Measurements from ENCODE around the gene REXO1.
A peak's percentile ranks its signal among the peaks of the same experiment; 100 is the strongest.

REXO1 gene

DNA sequence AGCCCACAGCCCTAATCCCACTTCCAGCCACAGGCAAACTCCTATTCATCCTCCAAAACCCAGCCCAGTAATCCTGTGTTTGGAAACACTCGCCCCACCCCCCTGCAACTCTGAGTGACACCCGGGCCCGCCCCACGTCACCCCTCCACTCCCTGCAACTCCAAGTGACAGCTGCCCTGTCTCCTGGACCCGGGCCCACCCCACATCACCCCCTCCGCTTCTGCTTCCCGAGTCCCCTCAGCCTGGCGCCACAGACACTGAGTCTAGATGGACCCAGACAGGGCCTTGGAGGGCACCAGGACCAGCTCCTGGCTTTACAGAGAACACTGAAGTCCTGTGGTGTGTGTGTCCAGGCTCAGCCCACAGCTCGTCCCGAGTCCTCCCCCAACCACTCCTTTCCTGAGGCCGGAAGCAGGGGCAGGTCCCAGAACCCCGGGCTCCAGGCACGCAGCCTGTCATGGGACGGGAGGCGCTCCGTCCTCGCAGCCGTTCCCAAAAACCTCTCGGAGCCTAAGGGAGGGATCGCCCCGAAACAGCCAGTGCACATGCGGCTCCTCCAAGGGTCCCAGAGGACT is 7.7 kb downstream of the REXO1 start:
- in situ Hi-C loops (cut with HindIII; ENCODE audit: low pct_ligation_motif_present, low pct_unique_long_range_greater_than_20kb, low sequenced_read_pairs), result no loop called here
- no peak for DNase-seq

DNA sequence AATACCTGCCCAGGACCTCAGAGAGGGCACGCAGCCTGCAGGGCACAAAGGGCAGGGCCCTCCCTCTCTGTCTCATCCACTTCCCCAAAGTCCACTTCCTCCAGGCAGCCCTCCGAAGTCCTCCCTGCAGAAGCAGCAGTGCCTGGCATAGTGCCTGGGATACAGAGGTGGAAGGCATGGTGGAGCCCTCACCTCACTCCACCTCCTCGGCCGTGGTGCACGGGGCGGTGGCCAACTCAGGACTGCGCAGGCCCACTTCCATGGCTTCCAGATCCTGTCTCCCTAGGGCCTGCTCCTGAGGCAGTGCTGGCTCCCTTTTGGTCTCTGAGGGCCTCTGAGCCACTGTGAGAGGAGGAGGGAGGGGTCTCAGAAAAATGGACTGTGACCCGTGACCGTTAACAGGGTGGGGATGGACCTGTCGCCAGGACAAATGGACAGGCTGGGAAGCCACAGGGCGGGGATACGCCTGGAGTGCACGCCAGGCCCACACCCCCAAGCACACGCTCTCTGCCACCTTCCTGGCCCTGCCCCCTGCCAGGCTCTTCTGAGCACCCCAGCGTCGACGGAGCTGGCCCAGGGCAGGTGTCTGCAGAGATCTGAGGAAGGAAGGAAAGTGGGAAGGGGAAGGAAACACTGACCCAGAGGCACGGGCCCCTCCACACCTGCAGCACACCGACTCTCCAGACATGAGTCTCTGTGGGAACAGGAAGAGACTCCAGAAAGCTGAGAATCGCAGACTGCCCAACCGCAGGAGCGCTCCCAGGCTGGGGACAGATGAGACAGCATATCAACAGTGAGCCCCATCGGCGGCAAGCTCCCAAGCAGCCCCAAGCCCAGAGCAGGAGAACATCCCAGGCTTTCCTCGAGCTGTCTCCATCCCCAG is 8.4 kb downstream of the REXO1 start:
- in situ Hi-C loops (cut with HindIII; ENCODE audit: low pct_ligation_motif_present, low pct_unique_long_range_greater_than_20kb, low sequenced_read_pairs), result no loop called here
- no peak for DNase-seq

DNA sequence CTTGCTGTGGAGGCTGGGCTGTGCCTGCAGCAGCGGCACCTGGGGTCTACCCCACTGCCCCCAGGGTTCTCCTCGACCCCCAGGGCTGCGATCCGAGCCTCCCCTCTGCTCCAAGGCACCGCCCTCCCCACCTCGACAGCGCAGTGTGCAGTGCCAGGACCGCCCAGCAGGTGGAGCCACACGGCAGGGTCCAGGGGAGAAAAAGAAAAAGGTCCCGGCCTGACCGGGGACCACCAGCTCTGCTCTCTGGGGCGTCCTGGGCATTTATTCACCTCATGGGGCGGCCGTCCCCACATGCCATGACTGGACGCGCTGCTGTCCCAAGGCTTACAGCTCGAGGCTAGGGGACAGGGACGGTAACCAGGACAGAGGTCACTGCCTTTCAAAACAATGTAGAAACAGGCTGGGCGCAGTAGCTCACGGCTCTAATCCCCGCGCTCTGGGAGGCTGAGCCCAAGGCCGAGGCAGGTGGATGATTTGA is 10.6 kb downstream of the REXO1 start:
- peak; percentile 39 for DNase-seq
- in situ Hi-C loops (cut with HindIII; ENCODE audit: low pct_ligation_motif_present, low pct_unique_long_range_greater_than_20kb, low sequenced_read_pairs), result no loop called here

DNA sequence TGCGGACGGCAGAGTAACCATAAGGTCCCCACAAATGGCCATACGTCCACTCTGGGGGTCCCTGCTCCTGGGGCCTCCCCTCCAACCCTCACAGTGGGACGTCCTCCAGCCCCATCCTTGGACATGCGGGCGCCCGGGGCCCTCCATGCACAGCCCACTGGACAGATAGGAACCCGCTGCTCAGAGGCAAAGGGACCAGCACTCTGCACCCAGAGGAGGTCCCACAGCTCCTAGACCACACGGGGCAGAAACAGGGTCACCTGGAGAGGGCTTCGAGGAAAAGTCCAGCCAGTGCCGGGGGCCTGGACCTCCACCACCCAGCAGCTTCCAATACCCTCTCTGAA is 11.1 kb downstream of the REXO1 start:
- DNase-seq, result no peak
- in situ Hi-C loops (cut with HindIII; ENCODE audit: low pct_ligation_motif_present, low pct_unique_long_range_greater_than_20kb, low sequenced_read_pairs), result no loop called here

DNA sequence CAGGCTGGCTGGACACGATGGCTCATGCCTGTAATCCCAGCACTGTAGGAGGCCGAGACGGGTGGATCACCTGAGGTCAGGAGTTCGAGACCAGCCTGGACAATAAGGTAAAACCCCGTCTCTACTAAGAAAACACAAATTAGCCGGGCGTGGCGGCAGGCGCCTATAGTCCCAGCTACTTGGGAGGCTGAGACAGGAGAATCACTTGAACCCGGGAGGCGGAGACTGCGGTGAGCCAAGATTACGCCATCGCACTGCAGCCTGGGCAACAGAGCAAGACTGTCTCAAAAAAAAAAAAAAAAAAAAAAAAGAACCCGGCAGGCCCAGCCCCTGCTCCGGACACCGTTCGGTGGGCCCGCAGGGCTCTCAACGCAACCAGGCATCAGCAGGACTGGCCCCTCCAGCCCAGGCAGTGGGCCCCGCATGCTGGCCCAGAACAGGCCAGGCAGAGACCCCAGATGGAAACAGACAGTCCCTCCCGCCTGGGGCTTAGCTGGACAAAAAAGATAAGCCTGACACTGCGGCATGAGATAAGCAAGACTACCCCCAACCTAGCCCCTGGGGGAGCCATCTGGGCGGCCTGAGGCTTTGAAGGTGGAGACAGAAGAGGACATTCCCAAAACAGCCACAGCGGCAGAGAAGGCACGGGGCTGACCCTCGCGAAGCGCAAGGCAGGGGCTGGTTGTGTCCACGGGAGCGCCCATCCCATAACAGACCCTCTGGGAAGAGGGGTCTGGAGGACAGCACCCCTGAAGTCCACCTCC is 11.6 kb downstream of the REXO1 start:
- in situ Hi-C loops (cut with HindIII; ENCODE audit: low pct_ligation_motif_present, low pct_unique_long_range_greater_than_20kb, low sequenced_read_pairs), result no loop called here
- DNase-seq, result no peak

DNA sequence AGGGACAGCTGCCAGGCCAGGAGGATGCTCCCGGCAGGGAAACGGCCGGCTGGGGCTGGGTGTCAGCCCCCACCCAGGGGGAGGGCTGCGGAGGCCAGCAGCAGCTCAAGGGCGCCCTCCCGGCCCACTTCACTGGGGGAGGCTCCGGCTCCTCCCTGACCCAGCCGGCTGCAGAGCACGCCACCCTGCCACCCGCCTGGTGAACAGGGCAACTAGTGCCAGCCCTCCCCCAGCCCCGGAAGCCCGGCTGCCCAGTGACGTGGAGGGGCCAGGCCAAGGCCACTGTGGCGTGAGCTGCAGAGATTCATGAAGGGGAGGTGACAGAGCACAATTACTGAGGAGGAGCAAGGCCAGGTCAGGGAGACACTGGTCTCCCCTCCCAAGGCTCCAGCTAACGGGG is 14.7 kb downstream of the REXO1 start:
- in situ Hi-C loops (cut with HindIII; ENCODE audit: low pct_ligation_motif_present, low pct_unique_long_range_greater_than_20kb, low sequenced_read_pairs), result no loop called here
- no peak for DNase-seq

DNA sequence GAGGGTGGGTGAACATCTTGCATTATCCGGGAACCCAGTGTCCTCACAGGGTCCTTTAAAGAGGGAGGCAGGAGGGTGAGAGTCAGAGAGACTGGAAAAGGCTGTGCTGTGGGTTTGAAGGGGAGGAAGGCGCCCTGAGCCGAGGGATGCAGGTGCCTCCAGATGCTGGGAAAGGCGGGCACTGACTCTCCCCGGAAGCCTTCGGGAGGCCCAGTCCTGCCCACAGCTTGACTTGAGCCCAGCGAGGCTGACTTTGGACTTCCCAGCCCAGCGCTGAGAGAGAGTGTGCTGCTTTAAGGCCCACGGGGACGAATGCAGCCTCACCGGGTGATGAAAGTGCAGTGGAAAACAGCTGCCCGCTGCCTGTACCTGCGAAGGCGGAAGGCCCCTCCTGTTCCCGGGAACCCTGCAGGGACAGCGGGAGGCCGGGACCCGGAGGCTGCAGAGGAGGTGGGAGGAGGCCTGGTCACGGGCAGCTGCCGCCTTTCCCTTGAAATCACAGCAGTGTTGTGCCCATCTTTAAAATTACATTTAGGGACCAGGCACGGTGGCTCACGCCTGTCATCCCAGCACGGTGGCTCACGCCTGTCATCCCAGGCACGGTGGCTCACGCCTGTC is 16.1 kb downstream of the REXO1 start:
- DNase-seq, result no peak
- in situ Hi-C loops (cut with HindIII; ENCODE audit: low pct_ligation_motif_present, low pct_unique_long_range_greater_than_20kb, low sequenced_read_pairs), result no loop called here

DNA sequence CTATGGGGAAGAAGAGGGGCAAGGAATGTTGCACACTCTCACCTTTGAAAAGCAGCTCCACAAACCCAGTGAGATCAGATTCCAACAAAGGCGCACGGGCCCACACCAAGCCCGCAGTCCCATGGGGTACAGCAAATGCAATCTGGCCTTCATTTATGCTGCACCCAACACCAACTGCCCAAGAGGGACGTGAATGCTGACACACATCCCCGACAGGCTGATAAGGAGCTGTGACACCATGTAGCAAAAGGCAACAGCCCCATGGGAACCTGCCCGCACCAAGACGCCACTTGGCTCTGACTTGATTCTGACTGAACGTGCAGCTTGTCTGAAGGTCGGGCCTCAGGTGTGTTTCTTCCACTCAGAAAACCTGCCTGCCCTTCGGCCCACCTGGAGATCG is 17.3 kb downstream of the REXO1 start:
- DNase-seq, result no peak
- in situ Hi-C loops (cut with HindIII; ENCODE audit: low pct_ligation_motif_present, low pct_unique_long_range_greater_than_20kb, low sequenced_read_pairs), result no loop called here

DNA sequence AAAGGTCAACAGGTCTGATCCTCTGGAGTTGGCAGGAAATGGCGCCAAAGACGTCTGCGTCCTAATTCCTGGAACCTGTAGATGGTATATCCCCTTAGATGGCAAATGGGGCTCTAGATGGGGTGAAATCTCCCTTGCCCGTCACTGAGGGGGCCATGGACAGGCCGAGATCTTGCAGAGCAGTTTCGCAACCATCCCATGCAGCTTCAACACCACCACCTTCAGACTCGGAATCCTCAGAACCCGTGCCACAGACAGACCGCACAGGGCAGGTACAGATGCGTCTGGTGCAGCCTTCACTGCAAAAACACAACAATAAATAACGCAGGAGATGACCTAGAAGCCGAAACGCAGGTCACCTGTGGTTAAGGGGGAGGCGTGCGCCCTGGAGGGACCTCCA is 17.7 kb downstream of the REXO1 start:
- DNase-seq, result no peak
- in situ Hi-C loops (cut with HindIII; ENCODE audit: low pct_ligation_motif_present, low pct_unique_long_range_greater_than_20kb, low sequenced_read_pairs), result no loop called here

DNA sequence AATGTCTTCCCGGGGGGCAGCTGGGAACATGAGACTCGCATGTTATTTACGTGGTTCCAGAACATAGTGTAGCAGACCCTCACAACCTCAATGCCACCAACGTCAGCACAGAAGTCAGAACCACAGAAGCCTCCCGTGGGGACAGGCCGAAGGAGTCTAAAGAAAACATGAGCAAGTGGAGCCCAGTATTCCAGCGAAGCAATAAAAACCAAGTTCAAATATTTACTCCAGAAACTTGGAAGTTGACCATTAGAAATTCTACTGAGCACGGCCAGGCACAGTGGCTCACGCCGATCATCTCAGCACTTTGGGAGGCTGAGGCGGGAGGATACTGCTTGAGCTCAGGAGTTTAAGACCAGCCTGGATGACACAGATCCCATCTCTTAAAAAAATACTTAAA is 18.3 kb downstream of the REXO1 start:
- DNase-seq, result no peak
- in situ Hi-C loops (cut with HindIII; ENCODE audit: low pct_ligation_motif_present, low pct_unique_long_range_greater_than_20kb, low sequenced_read_pairs), result no loop called here

DNA sequence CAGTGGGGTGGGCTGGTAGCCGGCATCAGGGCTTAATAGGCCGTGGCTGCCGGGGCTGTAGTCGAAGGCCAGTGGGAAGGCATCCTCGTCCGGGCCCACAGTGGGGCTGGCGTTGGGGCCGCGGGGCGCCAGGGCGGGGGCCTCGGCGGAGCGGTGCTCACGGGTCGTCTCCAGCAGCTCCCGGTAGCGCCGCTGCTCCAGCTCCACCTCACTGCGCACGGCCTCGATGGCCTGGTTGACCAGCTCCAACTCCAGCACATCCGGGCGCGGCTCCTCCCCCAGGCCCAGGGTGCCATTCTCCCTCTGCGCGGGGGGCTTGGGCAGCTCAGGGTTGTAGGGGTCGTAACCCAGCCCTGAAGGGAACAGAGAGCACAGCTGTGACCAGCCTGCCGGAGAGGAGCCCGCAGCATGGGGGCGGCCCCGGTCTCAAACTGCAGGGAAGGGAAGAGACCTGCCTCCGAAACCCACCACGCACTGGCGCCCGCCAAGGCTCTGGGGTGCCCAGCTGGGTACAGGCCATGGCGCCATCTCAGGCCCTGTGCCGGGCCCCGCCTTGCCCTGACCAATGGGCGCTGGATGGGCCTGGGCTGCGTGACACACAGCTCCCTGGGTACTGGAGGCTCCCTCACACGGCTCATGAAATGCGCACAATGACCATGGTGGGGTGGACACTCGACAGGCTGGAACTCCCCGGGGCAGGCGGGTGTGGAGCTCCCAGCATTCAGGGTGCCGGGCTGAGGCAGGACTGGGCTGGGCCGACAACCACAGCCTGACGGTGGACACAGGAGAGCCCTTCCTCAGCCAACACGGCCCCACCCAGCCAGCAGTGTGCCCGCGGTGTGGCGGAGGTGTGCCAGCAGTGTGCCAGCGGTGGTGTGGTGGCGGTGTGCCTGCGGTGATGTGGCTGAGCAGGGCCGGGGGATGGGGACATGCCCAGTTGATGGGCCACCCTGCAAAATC is 19.7 kb downstream of the REXO1 start:
- DNase-seq, result no peak
- in situ Hi-C loops (cut with HindIII; ENCODE audit: low pct_ligation_motif_present, low pct_unique_long_range_greater_than_20kb, low sequenced_read_pairs), result no loop called here

DNA sequence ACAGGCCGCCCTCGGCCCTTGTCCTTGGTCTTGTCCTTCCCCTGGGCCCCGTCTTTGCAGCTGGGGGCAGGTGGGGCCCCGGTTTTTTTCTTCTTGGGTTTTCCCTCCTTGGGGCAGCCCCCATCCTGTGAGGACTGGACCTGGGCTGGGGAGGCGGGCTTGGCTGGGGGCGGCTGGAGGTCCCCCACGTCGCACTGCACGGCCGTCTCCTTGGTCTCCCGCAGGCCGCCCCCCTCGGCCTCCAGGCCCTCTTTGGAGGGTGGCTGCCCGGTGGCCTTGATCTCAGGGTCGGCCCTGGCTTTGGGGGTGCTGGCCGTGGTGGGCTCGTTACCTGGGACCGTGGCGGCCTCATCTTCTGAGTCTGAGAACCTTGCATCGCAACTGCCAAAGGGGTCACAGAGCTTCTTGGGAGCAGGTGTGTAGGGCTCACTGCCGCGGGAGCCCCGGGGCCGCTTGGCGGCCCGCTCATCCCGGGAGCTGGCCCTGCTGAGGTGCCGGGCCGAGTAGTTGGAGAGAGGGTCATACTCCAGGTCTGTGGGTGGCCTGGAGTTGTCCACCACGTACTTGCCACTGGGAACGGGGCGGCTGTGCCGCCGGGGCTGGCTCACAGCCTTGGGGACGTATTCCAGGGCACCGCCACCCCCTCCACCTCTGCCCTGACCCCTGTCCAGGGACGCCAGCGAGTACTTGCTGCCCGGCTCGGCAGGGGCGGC is 20.6 kb downstream of the REXO1 start:
- DNase-seq, result no peak
- in situ Hi-C loops (cut with HindIII; ENCODE audit: low pct_ligation_motif_present, low pct_unique_long_range_greater_than_20kb, low sequenced_read_pairs), result no loop called here

DNA sequence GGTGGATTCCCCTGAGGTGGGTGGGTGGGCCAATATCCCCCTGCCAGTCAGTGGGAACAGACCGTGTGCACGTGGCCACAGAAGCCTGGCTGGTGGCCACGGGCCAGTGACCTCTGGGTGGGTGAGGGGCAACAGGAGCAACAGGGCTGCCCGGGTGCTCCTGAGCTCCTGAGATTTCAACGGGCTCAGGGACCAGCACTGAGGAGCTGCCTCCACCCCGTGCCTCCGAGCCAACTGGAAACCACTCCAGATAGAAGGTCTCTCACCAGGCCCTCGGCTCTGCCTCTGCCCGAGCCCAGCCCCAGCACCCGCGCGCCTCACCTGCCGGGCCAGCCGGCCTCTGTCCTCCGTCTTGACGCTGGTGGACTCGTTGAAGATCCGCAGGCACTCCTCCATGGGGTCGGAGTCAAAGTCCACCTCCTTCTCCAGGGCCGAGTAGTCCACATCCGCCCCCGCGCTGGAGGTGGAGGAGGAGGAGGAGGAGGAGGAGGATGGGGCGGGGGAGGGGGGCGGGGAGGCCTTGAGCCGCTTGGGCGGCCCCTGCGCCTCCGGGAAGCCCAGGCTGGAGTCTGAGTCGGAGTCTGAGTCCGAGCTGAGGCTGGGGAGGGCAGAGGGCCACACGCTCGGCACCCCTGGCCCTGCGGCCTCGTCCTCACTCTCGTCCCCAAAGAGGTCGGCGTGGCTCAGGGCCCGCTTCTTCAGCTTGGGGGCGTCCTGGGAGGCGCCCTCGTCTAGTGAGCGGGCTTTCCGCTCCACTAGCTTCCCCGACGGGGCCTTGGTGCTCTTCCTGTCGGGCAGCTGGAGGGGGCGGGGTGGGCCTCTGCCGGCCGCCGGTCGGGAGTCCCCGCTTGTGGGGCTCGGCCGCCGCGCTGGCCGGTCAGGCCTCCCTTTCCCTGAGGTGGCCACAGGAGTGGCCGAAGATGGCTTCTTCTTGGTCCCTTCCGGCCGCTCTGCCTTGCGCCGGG is 21.4 kb downstream of the REXO1 start:
- DNase-seq, result no peak
- in situ Hi-C loops (cut with HindIII; ENCODE audit: low pct_ligation_motif_present, low pct_unique_long_range_greater_than_20kb, low sequenced_read_pairs), result no loop called here

DNA sequence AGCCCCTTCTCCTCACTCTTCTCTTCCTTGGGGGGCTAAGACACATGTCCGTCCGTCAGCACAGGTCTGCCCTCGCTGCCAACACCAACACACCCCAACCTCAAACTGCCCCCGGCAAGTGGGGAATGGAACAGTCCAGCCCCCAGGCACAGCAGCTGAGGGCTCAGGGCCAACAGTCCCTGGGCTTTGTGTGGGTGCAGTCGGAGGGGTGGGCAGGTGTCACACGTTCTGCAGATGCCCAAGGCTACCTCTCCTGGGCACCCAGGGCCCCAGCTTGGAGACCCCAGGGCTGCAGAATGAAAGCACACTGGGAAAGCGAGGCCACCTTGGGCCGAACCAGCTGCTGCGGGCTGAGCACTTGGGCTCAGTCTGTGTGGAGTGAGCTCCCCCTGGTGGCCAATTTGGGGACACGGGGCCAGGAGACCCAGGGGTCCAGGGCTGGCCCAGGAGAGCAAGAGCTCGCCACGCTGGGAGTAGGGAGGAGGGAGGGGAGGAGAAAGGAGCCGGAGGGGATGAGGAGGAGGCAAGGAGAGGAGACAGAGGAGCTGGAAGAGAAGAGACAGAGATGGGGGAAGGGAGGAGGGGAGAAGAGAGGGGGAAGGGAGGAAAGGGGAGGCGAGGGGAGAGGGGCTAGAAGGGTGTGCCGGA is 22.2 kb downstream of the REXO1 start:
- in situ Hi-C loops (cut with HindIII; ENCODE audit: low pct_ligation_motif_present, low pct_unique_long_range_greater_than_20kb, low sequenced_read_pairs), result no loop called here
- peak; percentile 55 for DNase-seq

DNA sequence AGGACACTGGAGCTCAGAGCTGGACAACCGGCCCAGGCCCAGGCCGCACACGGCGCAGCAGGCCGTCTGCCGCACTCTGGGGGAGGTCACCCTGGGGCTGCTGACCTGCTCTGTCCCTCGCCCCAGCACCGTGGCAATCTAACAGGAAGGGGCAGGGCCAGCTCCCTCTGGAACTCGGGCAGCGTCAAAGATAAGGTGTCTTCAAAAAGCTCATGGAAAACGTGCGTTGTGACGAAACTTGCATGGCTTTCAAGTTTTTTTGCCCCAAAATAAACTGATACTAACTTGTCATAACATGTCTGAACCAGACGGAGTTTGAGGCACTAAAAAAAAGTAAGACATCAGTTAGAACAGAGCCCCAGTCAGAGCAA is 24.0 kb downstream of the REXO1 start:
- DNase-seq, result no peak
- in situ Hi-C loops (cut with HindIII; ENCODE audit: low pct_ligation_motif_present, low pct_unique_long_range_greater_than_20kb, low sequenced_read_pairs), result no loop called here

DNA sequence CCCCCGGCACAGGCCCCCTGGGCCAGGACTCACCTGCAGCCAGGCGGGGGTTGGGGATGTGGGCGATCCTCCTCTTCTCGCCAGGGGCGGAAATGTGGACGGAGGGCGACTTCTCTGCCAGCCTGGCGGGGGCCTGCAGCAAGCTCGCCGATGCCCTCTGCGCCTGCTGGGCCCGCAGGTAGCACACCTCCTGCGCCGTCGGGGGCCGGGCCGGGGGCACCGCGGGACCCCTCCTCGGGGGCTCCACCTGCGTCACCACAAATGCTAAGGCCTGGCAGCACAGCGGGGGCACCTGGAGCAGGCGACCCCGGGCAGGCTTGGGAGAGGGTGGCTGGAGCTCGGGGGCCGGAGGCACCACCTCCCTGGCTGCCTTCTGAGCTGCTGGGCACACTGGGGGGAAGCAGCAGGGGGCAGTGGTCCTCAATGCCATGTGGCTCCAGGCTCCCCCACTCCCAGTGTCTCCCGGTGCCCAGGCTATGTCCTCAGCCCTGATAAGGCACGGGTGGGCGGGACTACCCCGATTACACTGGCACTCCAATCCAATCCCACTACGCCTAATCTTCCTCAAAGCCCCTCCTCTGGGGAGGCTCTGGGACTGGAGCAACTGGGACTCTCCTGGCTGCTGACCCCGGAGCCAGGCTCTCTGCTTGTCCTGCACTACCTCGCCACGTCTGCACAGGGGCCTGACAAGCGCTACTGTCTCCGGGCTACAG is 24.6 kb downstream of the REXO1 start:
- in situ Hi-C loops (cut with HindIII; ENCODE audit: low pct_ligation_motif_present, low pct_unique_long_range_greater_than_20kb, low sequenced_read_pairs), result no loop called here
- no peak for DNase-seq

Measured in ACHN (cell line).